Hematopoietic multipotent progenitor cell treated with erythropoietin and hydrocortisone succinate and interleukin-3 and kit ligand, for 15 days (in vitro differentiated cells): Measurements from ENCODE around the gene SMARCC1.

Source experiments
- DNase-seq: peaks from one replicate; pipeline ENCODE4 v3.0.0-alpha.2; 2015; ENCODE audit warnings: low spot score

SMARCC1 gene

GRCh38 chr3:47630810-47631209 is 150.9 kb downstream of the SMARCC1 start:
- DNase-seq: no peak

- no peak for DNase-seq
Measured at GRCh38 chr3:47629770-47630169, 151.9 kb downstream of the SMARCC1 start.

- no peak for DNase-seq
Measured at GRCh38 chr3:47628426-47628825, 153.3 kb downstream of the SMARCC1 start.

GRCh38 chr3:47622671-47623461 is 158.8 kb downstream of the SMARCC1 start:
- no peak for DNase-seq

- no peak for DNase-seq
Measured at GRCh38 chr3:47617086-47618010, 164.3 kb downstream of the SMARCC1 start.

DNA sequence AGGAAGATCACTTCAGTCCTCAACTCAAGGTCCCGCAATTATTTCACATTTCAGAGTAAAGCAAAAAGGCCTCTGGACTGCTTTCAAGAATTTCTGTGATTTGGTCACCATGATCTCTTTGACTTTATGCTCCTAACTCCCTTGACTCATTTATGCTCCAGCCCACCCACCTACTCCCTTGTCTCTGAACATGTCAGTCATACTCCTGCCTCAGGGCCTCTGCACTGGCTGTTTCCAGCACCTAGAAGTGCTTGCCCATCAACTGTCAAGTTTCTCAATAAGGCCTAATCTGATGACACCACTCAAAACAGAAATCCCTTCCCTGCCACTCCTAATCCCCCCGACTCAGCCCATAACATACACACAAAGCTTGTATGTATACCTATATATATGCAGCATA is 166.9 kb downstream of the SMARCC1 start:
- DNase-seq: no peak

DNA sequence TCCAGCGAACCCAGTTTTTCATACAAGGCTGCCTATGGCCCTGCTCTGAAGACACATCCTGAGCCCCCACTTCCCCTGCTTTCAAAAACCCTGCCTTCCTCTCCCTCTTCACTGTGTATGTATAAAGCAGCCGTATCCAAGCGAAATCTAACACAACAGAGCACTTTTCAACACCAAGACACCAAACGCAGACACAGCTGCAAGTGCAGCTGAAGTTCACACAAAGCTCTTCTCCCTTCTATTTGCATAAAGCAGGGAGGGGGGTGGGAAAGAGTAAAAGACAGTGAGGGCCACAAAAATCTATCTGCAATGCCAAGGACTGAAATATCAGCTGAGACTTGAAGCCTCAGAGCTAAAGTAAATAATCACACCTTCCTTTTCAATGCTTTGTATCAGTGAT is 168.0 kb downstream of the SMARCC1 start:
- no peak for DNase-seq

DNA sequence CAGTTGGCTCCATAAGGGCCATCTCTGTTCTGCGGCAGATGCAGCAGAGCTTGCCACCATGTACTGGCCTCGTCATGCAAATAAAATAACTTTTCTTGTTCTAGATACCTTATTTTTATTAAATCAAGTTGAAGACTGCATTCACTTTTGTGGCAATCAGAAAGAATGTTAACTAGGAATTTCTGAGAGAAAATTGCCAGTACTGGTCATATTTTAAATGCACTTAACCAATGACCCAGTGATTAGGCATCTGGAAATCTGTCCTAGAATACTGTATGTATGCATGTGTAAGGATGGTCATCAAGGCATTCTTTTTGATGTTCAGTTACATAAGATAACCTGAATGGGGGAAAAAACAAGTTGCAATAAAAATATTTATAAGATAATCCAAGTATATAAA is 168.8 kb downstream of the SMARCC1 start:
- DNase-seq: no peak

- DNase-seq: no peak
Measured at GRCh38 chr3:47612178-47612577, 169.5 kb downstream of the SMARCC1 start.

DNA sequence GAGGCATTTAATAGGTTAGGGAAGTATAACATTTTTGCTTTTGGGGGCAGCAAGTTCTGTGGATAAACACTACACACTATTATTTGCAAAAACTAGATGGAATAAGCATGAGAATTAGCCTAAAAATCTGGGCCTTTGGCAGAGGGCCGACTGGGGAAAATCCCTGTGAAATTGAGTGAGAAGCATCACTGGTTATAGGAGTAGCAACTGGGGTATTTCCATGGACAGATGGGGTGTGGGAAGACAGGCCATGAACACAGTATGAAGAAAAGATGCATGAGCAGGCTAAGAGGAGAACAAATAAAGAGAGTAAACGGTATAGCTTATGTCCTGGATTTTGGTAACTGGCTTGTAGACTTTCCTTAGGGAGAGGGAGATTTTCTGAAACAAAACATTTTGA is 170.1 kb downstream of the SMARCC1 start:
- no peak for DNase-seq

GRCh38 chr3:47610583-47610982 is 171.1 kb downstream of the SMARCC1 start:
- no peak for DNase-seq

DNA sequence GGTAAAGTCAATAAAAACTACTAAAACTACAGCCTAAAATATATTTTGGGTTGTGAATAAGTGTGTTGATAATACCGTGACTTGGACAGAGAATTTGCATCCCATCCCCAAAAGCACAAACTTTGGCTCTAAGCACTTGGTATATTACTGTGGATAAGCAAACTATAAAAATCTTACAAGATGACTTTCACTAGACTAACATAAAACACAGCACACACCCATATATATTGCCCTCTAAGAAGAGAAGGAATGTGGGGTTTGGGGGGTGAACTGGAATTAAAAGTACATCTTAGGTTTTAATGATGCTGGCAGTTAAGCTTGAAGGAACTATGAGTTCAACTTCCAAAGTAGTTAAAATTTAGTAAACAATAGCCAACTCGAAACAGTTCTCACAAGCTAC is 174.4 kb downstream of the SMARCC1 start:
- no peak for DNase-seq

DNA sequence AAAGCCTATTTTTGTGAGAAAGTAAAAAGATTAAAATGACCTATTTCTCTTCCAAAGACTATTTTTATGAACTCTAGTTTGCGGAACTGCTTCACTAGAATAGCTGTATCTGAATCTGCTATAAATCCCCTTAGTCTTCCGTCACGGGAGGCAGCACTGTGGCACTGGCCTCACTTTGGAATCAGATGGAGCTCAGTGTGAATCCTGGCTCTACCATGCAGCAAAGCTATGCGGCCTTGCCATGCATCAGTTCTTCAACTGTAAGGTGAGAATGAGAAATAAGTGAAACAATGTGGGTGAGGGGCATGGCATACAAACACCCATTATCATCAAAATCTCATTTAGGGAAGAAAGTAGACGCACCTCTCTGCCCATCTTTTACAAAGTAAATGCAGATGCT is 175.5 kb downstream of the SMARCC1 start:
- no peak for DNase-seq

DNA sequence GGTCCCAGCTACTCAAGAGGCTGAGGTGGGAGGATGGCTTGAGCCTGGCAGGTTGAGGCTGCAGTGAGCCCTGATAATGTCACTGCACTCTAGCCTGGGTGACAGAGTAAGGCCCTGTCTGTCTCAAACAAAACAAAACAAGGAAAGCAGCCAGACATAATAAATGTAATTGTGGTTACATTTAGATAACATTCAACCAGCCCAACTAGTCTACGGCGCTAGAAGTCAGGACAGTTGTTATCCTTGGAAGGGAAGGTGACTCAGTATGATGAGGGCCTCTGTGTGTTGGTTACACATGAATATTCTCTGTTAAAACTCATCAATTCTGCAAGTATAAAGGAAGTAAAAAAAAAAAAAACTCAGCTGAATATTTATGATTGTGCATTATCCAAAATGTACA is 176.0 kb downstream of the SMARCC1 start:
- DNase-seq: no peak

DNA sequence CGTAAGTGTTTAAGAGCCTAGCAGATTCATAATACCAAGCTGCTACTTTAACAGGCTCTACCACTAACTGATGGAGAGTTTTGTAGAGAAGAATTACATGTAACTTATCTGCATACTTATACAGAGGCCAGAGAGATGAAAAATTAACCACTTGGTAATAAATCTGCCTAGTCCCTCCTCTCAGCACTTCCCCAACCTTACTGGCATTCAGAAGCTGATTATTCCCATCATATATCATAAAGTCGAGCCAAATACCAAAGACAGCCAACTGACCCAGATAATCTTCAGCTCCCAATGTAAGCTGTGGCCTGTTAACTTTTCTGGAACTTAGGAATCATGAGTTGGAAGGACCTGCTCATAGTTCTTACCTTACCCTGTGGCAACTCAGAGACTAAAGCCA is 177.5 kb downstream of the SMARCC1 start:
- no peak for DNase-seq

DNA sequence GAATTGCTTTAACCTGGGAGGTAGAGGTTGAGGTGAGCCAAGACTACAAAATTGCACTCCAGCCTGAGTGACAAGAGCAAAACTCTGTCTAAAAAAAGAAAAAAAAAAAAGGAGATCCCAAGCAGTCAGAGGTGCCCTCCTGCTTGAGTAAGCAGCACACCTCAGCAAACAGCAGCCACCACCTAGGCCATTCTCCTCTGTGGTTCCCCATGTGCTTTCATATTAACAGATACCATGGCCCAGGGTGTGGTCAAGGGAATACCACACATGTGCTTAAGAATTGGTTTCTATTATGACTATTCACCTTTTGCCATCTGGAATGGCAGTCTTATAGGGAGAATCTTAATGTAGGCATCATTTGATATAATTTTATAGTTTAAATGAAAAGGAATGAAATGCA is 178.4 kb downstream of the SMARCC1 start:
- DNase-seq: no peak

- DNase-seq: no peak
Measured at GRCh38 chr3:47601281-47601680, 180.4 kb downstream of the SMARCC1 start.

DNA sequence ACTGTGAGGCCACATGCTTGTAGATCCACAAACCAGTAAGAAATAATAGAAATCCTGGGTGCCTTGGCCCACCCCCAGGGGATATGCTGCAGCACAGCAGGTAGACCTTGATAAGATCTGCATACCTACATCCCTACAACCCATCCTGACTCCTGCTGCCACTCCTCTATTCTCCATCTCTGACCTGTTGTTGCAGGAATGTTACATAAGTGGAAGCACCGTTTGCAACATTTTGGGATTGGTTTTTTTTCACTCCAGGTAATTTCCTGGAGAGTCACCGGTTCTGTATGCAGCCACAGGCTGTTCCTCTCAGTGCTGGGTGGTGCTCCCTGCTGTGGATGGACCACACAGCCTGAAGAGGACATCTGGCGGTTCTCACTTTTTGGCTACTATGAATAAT is 186.9 kb downstream of the SMARCC1 start:
- no peak for DNase-seq

DNA sequence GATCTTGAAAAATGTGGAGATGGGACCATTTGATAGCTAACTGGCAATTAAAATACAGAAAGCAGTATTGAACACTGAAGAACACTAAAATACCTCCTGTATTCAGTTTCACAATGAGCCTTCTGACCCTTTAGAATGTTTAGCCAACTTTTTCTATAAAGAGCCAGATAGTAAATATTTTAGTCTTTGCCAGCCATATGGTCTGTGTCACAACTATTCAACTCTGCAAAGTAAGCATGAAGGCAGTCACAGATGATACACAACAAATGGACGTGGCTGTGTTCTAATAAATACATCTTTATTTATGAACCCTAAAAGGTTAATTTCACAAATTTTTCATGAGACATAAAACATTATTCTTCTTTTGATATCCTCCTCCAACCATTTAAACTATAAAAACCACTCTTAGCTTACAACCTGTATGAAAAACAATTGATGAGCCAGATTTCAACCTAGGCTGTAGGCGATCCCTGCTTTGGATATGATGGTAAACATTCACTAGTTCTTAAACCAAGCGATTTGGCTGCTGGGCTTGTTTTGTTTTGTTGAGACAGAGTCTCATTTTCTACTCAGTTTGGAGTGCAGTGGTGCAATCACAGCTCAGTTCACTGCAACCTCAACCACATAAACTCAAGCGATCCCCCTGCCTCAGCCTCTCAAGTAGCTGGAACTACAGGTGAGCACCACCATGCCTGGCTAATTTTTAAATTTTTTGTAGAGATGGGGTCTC is 189.5 kb downstream of the SMARCC1 start:
- no peak for DNase-seq

GRCh38 chr3:47590216-47590615 is 191.5 kb downstream of the SMARCC1 start:
- DNase-seq: no peak

DNA sequence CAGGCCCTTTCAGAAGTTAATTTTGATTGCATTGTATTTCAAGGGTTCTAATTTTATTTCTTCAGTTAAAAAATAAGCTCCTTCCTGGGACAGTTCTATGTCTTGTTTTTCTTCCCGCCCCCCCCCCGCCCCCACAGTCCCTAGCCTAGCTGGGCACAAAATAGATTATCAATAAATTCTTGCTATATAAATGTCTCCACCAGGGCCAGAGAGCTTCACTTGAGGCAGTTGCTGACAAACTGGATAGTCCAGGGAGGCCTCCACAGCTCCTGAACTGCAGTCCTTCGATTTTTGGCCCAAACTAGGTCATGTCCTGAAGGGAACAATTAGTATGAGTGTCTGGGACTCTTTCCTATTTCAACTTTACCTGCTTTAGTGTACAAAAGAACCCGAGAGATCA is 193.1 kb downstream of the SMARCC1 start:
- no peak for DNase-seq

DNA sequence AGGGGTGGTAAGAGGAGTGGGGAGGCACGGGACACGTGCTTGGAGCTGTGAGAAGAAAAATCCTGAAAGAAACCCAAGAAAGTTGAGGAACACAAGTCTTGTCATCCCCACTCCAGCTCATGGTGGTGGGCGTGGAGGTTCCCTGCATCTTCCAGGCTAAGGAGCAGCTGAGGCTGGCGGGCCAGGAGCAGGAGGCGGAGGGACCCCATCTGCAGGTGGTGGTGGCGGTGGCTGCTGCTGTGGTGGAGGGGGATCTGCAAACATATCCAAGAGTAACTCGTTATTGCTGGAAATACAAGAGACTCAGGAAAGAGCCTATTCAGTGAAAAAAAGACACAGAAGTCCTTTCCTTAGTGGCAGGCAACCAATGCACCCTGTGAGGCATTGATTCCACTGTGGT is 193.6 kb downstream of the SMARCC1 start:
- no peak for DNase-seq

- no peak for DNase-seq
Measured at GRCh38 chr3:47586746-47587145, 194.9 kb downstream of the SMARCC1 start.
